Measurements from ENCODE around the gene LRRC34. TPM values are rescaled to one million over a fixed set of nuclear protein-coding genes. Genes with fewer than 3 reads are reported as not detected.

The LRRC34 gene
- total RNA-seq, 4 donors from 2014 or later = 2.5 to 10.3 (median 4.6) TPM

DNA sequence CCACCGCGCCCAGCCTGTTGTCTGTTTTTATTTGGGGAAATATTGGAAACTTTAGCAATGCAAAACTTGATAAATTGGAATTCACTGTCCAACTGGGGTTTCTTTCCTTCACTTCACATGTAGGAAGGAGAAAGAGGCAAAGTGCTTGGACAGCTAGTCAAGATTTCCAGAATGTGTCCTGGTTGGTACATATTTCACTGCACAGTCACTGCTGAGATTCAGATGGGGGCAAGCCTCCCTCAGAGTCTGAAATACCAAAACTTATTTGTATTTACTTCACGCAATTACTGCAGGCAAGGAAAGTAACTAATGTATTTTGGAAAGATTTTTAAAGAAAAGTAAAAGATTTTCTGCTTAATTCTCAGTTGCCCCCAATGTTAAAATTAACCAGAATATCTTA lies 36.0 kb upstream of the LRRC34 start:
- no peaks in the 10 kb centered on the region for H3K4me1 ChIP-seq
- H3K27me3 ChIP-seq = no peaks in the 10 kb centered on the region
- no peaks in the 10 kb centered on the region for H3K36me3 ChIP-seq
- H3K27ac ChIP-seq = no peak overlapping the region
- no peaks in the 10 kb centered on the region for H3K9me3 ChIP-seq
- no peak for TF ChIP-seq EP300 (IDR thresholded peaks at IDR 0.05)
- TF ChIP-seq POLR2A (IDR thresholded peaks at IDR 0.05) = no peak
- TF ChIP-seq, protein P1, sequence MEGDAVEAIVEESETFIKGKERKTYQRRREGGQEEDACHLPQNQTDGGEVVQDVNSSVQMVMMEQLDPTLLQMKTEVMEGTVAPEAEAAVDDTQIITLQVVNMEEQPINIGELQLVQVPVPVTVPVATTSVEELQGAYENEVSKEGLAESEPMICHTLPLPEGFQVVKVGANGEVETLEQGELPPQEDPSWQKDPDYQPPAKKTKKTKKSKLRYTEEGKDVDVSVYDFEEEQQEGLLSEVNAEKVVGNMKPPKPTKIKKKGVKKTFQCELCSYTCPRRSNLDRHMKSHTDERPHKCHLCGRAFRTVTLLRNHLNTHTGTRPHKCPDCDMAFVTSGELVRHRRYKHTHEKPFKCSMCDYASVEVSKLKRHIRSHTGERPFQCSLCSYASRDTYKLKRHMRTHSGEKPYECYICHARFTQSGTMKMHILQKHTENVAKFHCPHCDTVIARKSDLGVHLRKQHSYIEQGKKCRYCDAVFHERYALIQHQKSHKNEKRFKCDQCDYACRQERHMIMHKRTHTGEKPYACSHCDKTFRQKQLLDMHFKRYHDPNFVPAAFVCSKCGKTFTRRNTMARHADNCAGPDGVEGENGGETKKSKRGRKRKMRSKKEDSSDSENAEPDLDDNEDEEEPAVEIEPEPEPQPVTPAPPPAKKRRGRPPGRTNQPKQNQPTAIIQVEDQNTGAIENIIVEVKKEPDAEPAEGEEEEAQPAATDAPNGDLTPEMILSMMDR (IDR thresholded peaks at IDR 0.05) = no peak
- no peak for DNase-seq (ENCODE audit: low spot score in 2 of 2)
- no peak overlapping the region for H3K4me3 ChIP-seq
- 96 to 97% methylated on average over 3 of the region's 3 CpGs for WGBS, 2 donors

DNA sequence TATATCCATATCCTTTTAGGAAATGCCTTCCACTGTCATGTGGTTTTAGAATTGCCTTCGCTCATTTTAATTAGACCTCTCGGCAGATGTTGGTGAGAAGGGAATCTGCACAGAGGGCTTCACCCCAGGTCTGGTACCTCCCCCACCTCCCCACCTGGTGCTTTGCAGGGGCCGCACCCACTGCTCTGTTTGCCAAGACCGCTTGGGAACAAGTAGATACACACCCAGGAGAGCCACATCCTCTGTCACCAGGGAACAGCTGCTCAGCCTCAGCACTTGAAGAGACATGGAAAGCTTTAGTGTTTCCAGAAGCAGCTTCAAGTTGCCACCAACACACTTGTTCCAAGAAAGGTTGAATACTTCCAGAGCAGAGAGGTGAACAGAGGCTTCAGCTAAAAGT lies 35.2 kb upstream of the LRRC34 start:
- 66 to 70% methylated on average over 4 of the region's 4 CpGs for WGBS, 2 donors
- no peak for TF ChIP-seq EP300 (IDR thresholded peaks at IDR 0.05)
- TF ChIP-seq, protein P1 (IDR thresholded peaks at IDR 0.05) = no peak
- H3K27me3 ChIP-seq = no peaks in the 10 kb centered on the region

DNA sequence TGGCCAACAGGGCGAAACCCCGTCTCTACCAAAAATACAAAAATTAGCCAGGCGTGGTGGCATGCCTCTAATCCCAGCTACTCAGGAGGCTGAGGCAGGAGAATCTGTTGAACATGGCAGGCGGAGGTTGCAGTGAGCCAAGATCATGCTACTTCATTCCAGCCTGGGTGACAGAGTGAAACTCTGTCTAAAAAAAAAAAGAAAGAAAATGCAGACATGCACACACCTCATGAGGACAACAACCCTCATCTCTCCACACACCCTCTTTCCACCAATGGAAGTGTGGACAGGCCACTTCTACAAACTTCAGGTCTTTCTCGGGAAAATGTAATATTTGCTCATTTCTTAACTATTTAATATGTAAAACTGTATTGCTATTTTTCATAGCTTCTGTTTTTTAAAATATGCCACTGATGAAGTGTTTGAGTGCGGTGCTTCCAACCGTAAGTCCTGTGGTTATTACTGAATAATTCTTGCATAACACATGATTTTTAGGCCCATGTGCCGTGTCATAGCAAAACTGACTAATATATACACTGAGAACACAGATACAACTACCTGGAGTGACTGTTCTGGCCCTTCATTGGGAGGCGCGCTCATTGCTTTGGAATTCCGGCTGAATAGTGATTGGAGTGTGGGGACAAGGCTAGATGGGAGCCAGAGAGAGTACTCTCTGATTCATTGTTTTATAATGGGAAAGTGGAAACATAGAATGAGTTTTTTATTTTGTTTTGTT lies 33.9 kb upstream of the LRRC34 start:
- Histone ChIP-seq H3K4me1 (no peaks in the 10 kb centered on the region), H3K27me3 (no peaks in the 10 kb centered on the region), H3K9me3 (no peaks in the 10 kb centered on the region), H3K36me3 (no peaks in the 10 kb centered on the region), H3K4me3 (no peak overlapping the region), H3K27ac (no peak overlapping the region)
- WGBS, 2 donors = 92 to 93% methylated on average over 11 of the region's 11 CpGs
- no peak for DNase-seq (ENCODE audit: low spot score in 2 of 2)
- TF ChIP-seq EP300 (IDR thresholded peaks at IDR 0.05) (no peak), POLR2A (IDR thresholded peaks at IDR 0.05) (no peak)
- TF ChIP-seq, protein P1 (IDR thresholded peaks at IDR 0.05) = no peak

More for the DNA sequence above, 35.2 kb upstream of the LRRC34 start:
- H3K9me3 ChIP-seq = no peaks in the 10 kb centered on the region
- no peak overlapping the region for H3K27ac ChIP-seq
- no peaks in the 10 kb centered on the region for H3K36me3 ChIP-seq
- no peak for DNase-seq (ENCODE audit: low spot score in 2 of 2)
- H3K4me3 ChIP-seq = no peak overlapping the region
- H3K4me1 ChIP-seq = no peaks in the 10 kb centered on the region

DNA sequence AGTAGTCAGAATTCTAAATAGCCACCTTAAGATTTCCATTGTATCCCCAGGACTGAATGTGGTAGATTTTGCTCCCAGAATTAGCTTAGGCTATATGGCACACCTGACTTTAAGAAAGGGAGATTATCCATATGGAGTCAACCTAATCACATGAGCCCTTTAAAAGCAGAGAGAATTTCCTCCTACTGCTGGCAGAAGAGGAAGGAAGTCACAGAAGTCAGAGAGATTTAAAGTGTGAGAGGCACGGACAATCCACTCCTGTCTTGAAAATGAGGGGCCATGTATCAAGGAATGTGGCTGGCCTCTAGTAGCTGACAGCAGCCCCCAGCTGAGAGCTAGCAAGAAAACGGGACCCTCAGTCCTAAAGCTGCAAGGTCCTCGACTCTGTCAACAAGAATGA lies 30.3 kb upstream of the LRRC34 start:
- no peak overlapping the region for H3K4me3 ChIP-seq
- DNase-seq (ENCODE audit: low spot score in 2 of 2) = no peak
- WGBS, 2 donors = 40 to 42% methylated on average over 3 of the region's 3 CpGs
- no peaks in the 10 kb centered on the region for H3K9me3 ChIP-seq
- no peak overlapping the region for H3K27ac ChIP-seq
- H3K27me3 ChIP-seq = no peaks in the 10 kb centered on the region
- H3K4me1 ChIP-seq = no peaks in the 10 kb centered on the region
- H3K36me3 ChIP-seq = no peaks in the 10 kb centered on the region
- TF ChIP-seq POLR2A (IDR thresholded peaks at IDR 0.05) = no peak
- TF ChIP-seq, protein P1 (IDR thresholded peaks at IDR 0.05) = no peak
- no peak for TF ChIP-seq EP300 (IDR thresholded peaks at IDR 0.05)

DNA sequence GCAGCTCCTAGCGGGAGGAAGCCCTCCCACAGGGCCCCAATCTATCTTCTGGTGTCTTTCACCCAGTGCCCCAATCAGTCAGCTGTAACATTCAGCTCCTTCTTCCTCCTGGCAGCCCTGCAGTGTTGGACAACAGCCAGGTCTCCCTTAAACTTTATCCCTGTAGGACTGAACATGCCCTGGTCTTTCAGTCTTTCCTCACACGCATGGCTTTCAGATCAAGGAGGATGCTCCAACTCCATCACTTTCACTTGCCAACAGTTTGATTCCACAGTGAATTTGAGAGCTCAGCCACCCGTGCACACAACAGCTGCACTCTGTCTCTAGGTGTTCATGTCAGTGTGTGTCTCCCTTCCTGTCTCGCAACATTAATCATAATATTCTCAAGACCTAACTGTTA lies 28.5 kb upstream of the LRRC34 start:
- Histone ChIP-seq H3K4me3 (no peak overlapping the region), H3K27me3 (no peaks in the 10 kb centered on the region), H3K27ac (no peak overlapping the region), H3K36me3 (no peaks in the 10 kb centered on the region), H3K9me3 (no peaks in the 10 kb centered on the region), H3K4me1 (no peaks in the 10 kb centered on the region)
- TF ChIP-seq POLR2A (IDR thresholded peaks at IDR 0.05) (no peak), EP300 (IDR thresholded peaks at IDR 0.05) (no peak)
- TF ChIP-seq, protein P1 (IDR thresholded peaks at IDR 0.05) = no peak
- 65 to 69% methylated on average over 4 of the region's 4 CpGs for WGBS, 2 donors
- DNase-seq (ENCODE audit: low spot score in 2 of 2) = no peak

Data from tibial nerve (tissue), 4 donors.